PC-9 (cell line): ENCODE results near the gene ATG2A.

Experiments
- CTCF ChIP-seq: fragments of 200-600 bp; sonication (generic); conservative IDR thresholded peaks from 2 replicates; pipeline ENCODE4 v1.6.1; 2017; ENCODE audit warnings: mixed run types, antibody characterized with exemption, mild to moderate bottlenecking, moderate library complexity
- EZH2 ChIP-seq: fragments of 200-600 bp; sonication (generic); IDR thresholded peaks from 2 replicates; pipeline ENCODE4 v1.8.0; 2017; ENCODE audit warnings: antibody characterized with exemption, low read depth

- TF ChIP-seq CTCF (no peak), EZH2 (no peak)
Measured at GRCh38 chr11:64857485-64857884, 59.5 kb downstream of the ATG2A start.
